PC-9 (cell line): ENCODE measurements around the gene FMNL1.

ENCODE experiments used
- CTCF ChIP-seq: fragments of 200-600 bp; sonication (generic); conservative IDR thresholded peaks from 2 replicates; pipeline ENCODE4 v1.6.1; 2017; ENCODE audit warnings: mixed run types, antibody characterized with exemption, mild to moderate bottlenecking, moderate library complexity
- EZH2 ChIP-seq: fragments of 200-600 bp; sonication (generic); IDR thresholded peaks from 2 replicates; pipeline ENCODE4 v1.8.0; 2017; ENCODE audit warnings: antibody characterized with exemption, low read depth

GRCh38 chr17:45190503-45191255 lies 31.0 kb upstream of the FMNL1 start:
- TF ChIP-seq CTCF (no peak), EZH2 (no peak)
